PC-3 (cell line): Measurements from ENCODE around the gene CELSR2.

Experiments
- EZH2phosphoT487 ChIP-seq: fragments of 300-600 bp; sonication (generic); IDR thresholded peaks from 2 replicates; pipeline ENCODE4 v1.6.1; 2018; ENCODE audit warnings: mild to moderate bottlenecking, antibody characterized with exemption, low read length, borderline replicate concordance
- TF ChIP-seq, protein P1 (sequence below): fragments of 300-600 bp; sonication (generic); conservative IDR thresholded peaks from 2 replicates; pipeline ENCODE4 v1.5.1; 2017; ENCODE audit warnings: antibody characterized with exemption, low read depth, mild to moderate bottlenecking, low read length

DNA sequence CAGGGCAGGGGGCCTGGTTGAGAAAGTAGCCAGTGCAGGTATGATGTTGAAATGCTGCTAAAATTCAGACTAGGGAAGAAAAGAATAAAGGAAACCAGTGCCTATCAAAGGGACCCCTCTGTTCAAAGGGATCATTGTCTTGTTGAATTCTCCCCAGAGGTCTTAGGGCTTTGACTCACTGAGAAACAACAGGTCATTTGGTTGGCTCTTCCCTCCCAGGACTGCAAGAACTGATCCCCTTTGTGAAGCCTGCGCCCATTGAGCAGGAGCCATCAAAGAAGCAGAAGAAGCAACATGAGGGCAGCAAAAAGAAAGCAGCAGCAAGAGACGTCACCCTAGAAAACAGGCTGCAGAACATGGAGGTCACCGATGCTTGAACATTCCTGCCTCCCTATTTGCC is 11.8 kb upstream of the CELSR2 start:
- TF ChIP-seq, protein P1, sequence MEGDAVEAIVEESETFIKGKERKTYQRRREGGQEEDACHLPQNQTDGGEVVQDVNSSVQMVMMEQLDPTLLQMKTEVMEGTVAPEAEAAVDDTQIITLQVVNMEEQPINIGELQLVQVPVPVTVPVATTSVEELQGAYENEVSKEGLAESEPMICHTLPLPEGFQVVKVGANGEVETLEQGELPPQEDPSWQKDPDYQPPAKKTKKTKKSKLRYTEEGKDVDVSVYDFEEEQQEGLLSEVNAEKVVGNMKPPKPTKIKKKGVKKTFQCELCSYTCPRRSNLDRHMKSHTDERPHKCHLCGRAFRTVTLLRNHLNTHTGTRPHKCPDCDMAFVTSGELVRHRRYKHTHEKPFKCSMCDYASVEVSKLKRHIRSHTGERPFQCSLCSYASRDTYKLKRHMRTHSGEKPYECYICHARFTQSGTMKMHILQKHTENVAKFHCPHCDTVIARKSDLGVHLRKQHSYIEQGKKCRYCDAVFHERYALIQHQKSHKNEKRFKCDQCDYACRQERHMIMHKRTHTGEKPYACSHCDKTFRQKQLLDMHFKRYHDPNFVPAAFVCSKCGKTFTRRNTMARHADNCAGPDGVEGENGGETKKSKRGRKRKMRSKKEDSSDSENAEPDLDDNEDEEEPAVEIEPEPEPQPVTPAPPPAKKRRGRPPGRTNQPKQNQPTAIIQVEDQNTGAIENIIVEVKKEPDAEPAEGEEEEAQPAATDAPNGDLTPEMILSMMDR = no peak
- TF ChIP-seq EZH2phosphoT487 = no peak
